Measurements from ENCODE around the gene KAZN. TPM values are rescaled to one million over a fixed set of nuclear protein-coding genes. Genes with fewer than 3 reads are reported as not detected.

The KAZN gene
- total and polyA plus RNA-seq, 8 donors, result 1.2 to 50.7 (median 6.8) TPM

- Histone ChIP-seq H3K36me3 (no peaks in the 10 kb centered on the region), H3K27ac (no peak overlapping the region), H3K9me3 (peaks cover 0 to 9% (median 2%) of the 10 kb centered on the region in 4 donors), H3K4me1 (peaks cover 0 to 10% (median 3%) of the 10 kb centered on the region in 4 donors), H3K27me3 (no peaks in the 10 kb centered on the region), H3K4me3 (no peak overlapping the region)
- 70 to 82% (median 81%) methylated on average over 6 to 11 of the region's 11 CpGs for WGBS, 5 donors
- intact Hi-C loops (cut with DNase I; ENCODE audit: low total_unique reads), result no loop called here
- TF ChIP-seq EP300 (IDR thresholded peaks at IDR 0.05), result no peak
- no peak for TF ChIP-seq POLR2A (IDR thresholded peaks at IDR 0.05)
- TF ChIP-seq CTCF (IDR thresholded peaks at IDR 0.05), result no peak
- no peak for TF ChIP-seq POLR2AphosphoS5 (IDR thresholded peaks at IDR 0.05)
- no peak for DNase-seq
These were observed 354.3 kb downstream of the KAZN start for GRCh38 chr1:14952626-14953314.

- Histone ChIP-seq H3K9me3 (peaks cover 0 to 9% (median 2%) of the 10 kb centered on the region in 4 donors), H3K27ac (no peak overlapping the region), H3K4me1 (peaks cover 0 to 10% (median 3%) of the 10 kb centered on the region in 4 donors), H3K4me3 (no peak overlapping the region), H3K27me3 (no peaks in the 10 kb centered on the region), H3K36me3 (no peaks in the 10 kb centered on the region)
- WGBS, 5 donors, result 74 to 89% (median 83%) methylated on average over 6 of the region's 6 CpGs
- intact Hi-C loops (cut with DNase I; ENCODE audit: low total_unique reads), result no loop called here
- TF ChIP-seq POLR2A (IDR thresholded peaks at IDR 0.05), result no peak
- no peak for TF ChIP-seq CTCF (IDR thresholded peaks at IDR 0.05)
- no peak for TF ChIP-seq POLR2AphosphoS5 (IDR thresholded peaks at IDR 0.05)
- TF ChIP-seq EP300 (IDR thresholded peaks at IDR 0.05), result no peak
- DNase-seq, result no peak
These were observed 355.7 kb downstream of the KAZN start for GRCh38 chr1:14954210-14954609.

- Histone ChIP-seq H3K4me1 (peaks cover 0 to 10% (median 3%) of the 10 kb centered on the region in 4 donors), H3K27me3 (no peaks in the 10 kb centered on the region), H3K36me3 (no peaks in the 10 kb centered on the region), H3K27ac (no peak overlapping the region), H3K4me3 (no peak overlapping the region), H3K9me3 (peaks cover 0 to 9% (median 2%) of the 10 kb centered on the region in 4 donors)
- no peak for DNase-seq
- no peak for TF ChIP-seq EP300 (IDR thresholded peaks at IDR 0.05)
- no peak for TF ChIP-seq CTCF (IDR thresholded peaks at IDR 0.05)
- no peak for TF ChIP-seq POLR2AphosphoS5 (IDR thresholded peaks at IDR 0.05)
- TF ChIP-seq POLR2A (IDR thresholded peaks at IDR 0.05), result no peak
- 90 to 91% (median 91%) methylated on average over 10 of the region's 10 CpGs for WGBS, 5 donors
- intact Hi-C loops (cut with DNase I; ENCODE audit: low total_unique reads), result no loop called here
These were observed 356.4 kb downstream of the KAZN start for GRCh38 chr1:14954930-14955329.

GRCh38 chr1:14955402-14955801 is 356.9 kb downstream of the KAZN start:
- Histone ChIP-seq H3K4me3 (no peak overlapping the region), H3K4me1 (peaks cover 0 to 10% (median 3%) of the 10 kb centered on the region in 4 donors), H3K27me3 (no peaks in the 10 kb centered on the region), H3K27ac (no peak overlapping the region), H3K9me3 (peaks cover 0 to 9% (median 2%) of the 10 kb centered on the region in 4 donors), H3K36me3 (peaks cover 0 to under 1% (median 0%) of the 10 kb centered on the region in 4 donors)
- 36 to 87% (median 50%) methylated on average over 4 to 5 of the region's 5 CpGs for WGBS, 5 donors
- intact Hi-C loops (cut with DNase I; ENCODE audit: low total_unique reads), result no loop called here
- peak in 1 of 2 donors; percentile 51 for DNase-seq
- TF ChIP-seq POLR2AphosphoS5 (IDR thresholded peaks at IDR 0.05) (no peak), EP300 (IDR thresholded peaks at IDR 0.05) (no peak), CTCF (IDR thresholded peaks at IDR 0.05) (no peak), POLR2A (IDR thresholded peaks at IDR 0.05) (no peak)
